Stomach (tissue), 9 donors: ENCODE measurements around the gene INSIG2. TPM values are rescaled to one million over a fixed set of nuclear protein-coding genes. Genes with fewer than 3 reads are reported as not detected.

ENCODE experiments used
- DNase-seq, 2 donors: peaks; one replicate each; pipeline versions ENCODE4 v3.0.0 to v3.0.0-alpha.2; 2013 to 2019
- H3K27ac ChIP-seq, 5 donors: fragments of 200-600 bp in 4 of 5; sonication (generic) in 4 of 5; one replicate each; pipeline ENCODE4 v1.5.1; 2013 to 2019; ENCODE audit warnings: mild to moderate bottlenecking in 1 of 5, moderate library complexity in 1 of 5
- H3K27me3 ChIP-seq, 3 donors: fragments of 200-600 bp; sonication (generic); one replicate each; pipeline ENCODE4 v1.5.1; 2017 to 2019; ENCODE audit warnings: mixed run types in 1 of 3
- H3K36me3 ChIP-seq, 4 donors: fragments of 200-600 bp; sonication (generic); 1 replicate in 3 of 4; 2 replicates in 1 of 4; pipeline ENCODE4 v1.5.1; 2016 to 2019
- H3K4me1 ChIP-seq, 4 donors: fragments of 200-600 bp; sonication (generic); one replicate each; pipeline ENCODE4 v1.5.1; 2016 to 2019
- H3K4me3 ChIP-seq, 4 donors: fragments of 200-600 bp; sonication (generic) in 3 of 4; one replicate each; pipeline ENCODE4 v1.5.1; 2016 to 2019; ENCODE audit warnings: mild to moderate bottlenecking in 1 of 4
- H3K9me3 ChIP-seq, 4 donors: fragments of 200-600 bp; sonication (generic); one replicate each; pipeline ENCODE4 v1.5.1; 2016 to 2019
- CTCF ChIP-seq, 7 experiments: fragments of 450-650 bp in 4 of 7; fragments of 200-600 bp in 3 of 7; sonication (generic) in 3 of 7; IDR thresholded peaks; one replicate each; pipeline ENCODE4 v1.5.1; 2016 to 2019; ENCODE audit warnings: antibody characterized with exemption in 7 of 7, control low read depth in 2 of 7, mild to moderate bottlenecking in 1 of 7
- EP300 ChIP-seq: sonication (generic); formaldehyde crosslinking; IDR thresholded peaks from one replicate; pipeline ENCODE4 v1.6.1; 2017; ENCODE audit warnings: antibody characterized with exemption
- POLR2A ChIP-seq, 4 donors: fragments of 450-650 bp; IDR thresholded peaks; one replicate each; pipeline ENCODE4 v1.6.1; 2016; ENCODE audit warnings: antibody characterized with exemption in 4 of 4, control low read depth in 2 of 4, mild to moderate bottlenecking in 1 of 4, moderate library complexity in 1 of 4
- POLR2AphosphoS5 ChIP-seq, 3 donors: sonication (generic); formaldehyde crosslinking; IDR thresholded peaks; one replicate each; pipeline ENCODE4 v1.6.1; 2016; ENCODE audit warnings: antibody characterized with exemption in 3 of 3
- WGBS, 5 donors: extraction: QIAGEN DNeasy Blood & Tissue Kit in 3 of 5; methylation state at CpG; one replicate each; pipeline versions ENCODE4 v1.1.5 to v1.1.7; 2013 to 2018; 5-methylcytosine and 5-hydroxymethylcytosine counted together
- intact Hi-C: fragments of 100-400 bp; cut with DNase I; formaldehyde crosslinking; loops from one replicate; pipeline ENCODE4 v1.15.1; 2023; ENCODE audit warnings: low total_unique reads
- polyA plus RNA-seq, 3 donors: library from polyadenylated mRNA; stranded (reverse); fragments of 200-250 nt; gene quantifications; one replicate each; pipeline ENCODE4 v1.2.3, GENCODE V29; 2013
- total RNA-seq, 5 donors: library from RNA; depleted of rRNA; stranded (reverse); fragments of >200 nt; gene quantifications; one replicate each; pipeline versions ENCODE4 v1.1.0 to v1.2.3, GENCODE V29; 2014 to 2016
- donor health status: healthy with polysubstance abuse.
- donor health status: Bipolar disorder and iron deficiency.
- donor health status: healthy.

INSIG2 gene
- total and polyA plus RNA-seq, 8 donors: 6.7 to 37.8 (median 10.4) TPM

GRCh38 chr2:118105497-118105896, 17.2 kb downstream of the INSIG2 start:
- no peaks in the 10 kb centered on the region for H3K4me1 ChIP-seq

GRCh38 chr2:118106926-118107325, 18.7 kb downstream of the INSIG2 start:
- Histone ChIP-seq H3K4me1 (no peaks in the 10 kb centered on the region), H3K36me3 (peaks cover 8 to 87% (median 67%) of the 10 kb centered on the region in 4 donors), H3K27ac (no peak overlapping the region), H3K9me3 (no peaks in the 10 kb centered on the region), H3K27me3 (no peaks in the 10 kb centered on the region), H3K4me3 (no peak overlapping the region)
- no peak for TF ChIP-seq EP300
- no peak for TF ChIP-seq CTCF (IDR thresholded peaks at IDR 0.05)
- no peak for TF ChIP-seq POLR2A (IDR thresholded peaks at IDR 0.05)
- TF ChIP-seq POLR2AphosphoS5 (IDR thresholded peaks at IDR 0.05): no peak
- no peak for DNase-seq
- intact Hi-C loops: no loop called here
- WGBS, 5 donors: 53 to 76% (median 63%) methylated on average over 3 of the region's 3 CpGs

More at GRCh38 chr2:118105497-118105896, 17.2 kb downstream of the INSIG2 start:
- DNase-seq: no peak
- H3K27ac ChIP-seq: no peak overlapping the region
- no peaks in the 10 kb centered on the region for H3K27me3 ChIP-seq
- TF ChIP-seq EP300 (no peak), POLR2A (IDR thresholded peaks at IDR 0.05) (no peak), POLR2AphosphoS5 (IDR thresholded peaks at IDR 0.05) (no peak), CTCF (IDR thresholded peaks at IDR 0.05) (no peak)
- no peak overlapping the region for H3K4me3 ChIP-seq
- intact Hi-C loops: no loop called here
- WGBS, 5 donors: 80 to 89% (median 86%) methylated on average over 4 of the region's 4 CpGs
- H3K9me3 ChIP-seq: no peaks in the 10 kb centered on the region
- peaks cover 8 to 81% (median 67%) of the 10 kb centered on the region in 4 donors for H3K36me3 ChIP-seq

- intact Hi-C loops: no loop called here
- H3K36me3 ChIP-seq: peaks cover 8 to 61% (median 51%) of the 10 kb centered on the region in 4 donors
- WGBS, 5 donors: 95 to 98% (median 97%) methylated on average over 3 of the region's 3 CpGs
These were observed 22.0 kb downstream of the INSIG2 start for GRCh38 chr2:118110310-118110709.

GRCh38 chr2:118110991-118111390, 22.7 kb downstream of the INSIG2 start:
- peaks cover 8 to 55% (median 44%) of the 10 kb centered on the region in 4 donors for H3K36me3 ChIP-seq
- H3K4me1 ChIP-seq: peaks cover 0 to 12% (median 7%) of the 10 kb centered on the region in 4 donors
- intact Hi-C loops: no loop called here
- H3K9me3 ChIP-seq: no peaks in the 10 kb centered on the region
- H3K4me3 ChIP-seq: no peak overlapping the region
- H3K27me3 ChIP-seq: no peaks in the 10 kb centered on the region
- 87 to 100% (median 95%) methylated on average over 1 of the region's 1 CpG for WGBS, 5 donors
- H3K27ac ChIP-seq: no peak overlapping the region
- TF ChIP-seq EP300 (no peak), CTCF (IDR thresholded peaks at IDR 0.05) (no peak), POLR2A (IDR thresholded peaks at IDR 0.05) (no peak), POLR2AphosphoS5 (IDR thresholded peaks at IDR 0.05) (no peak)
- no peak for DNase-seq

More at GRCh38 chr2:118110310-118110709, 22.0 kb downstream of the INSIG2 start:
- Histone ChIP-seq H3K4me1 (peaks cover 0 to 12% (median 7%) of the 10 kb centered on the region in 4 donors), H3K27me3 (no peaks in the 10 kb centered on the region), H3K4me3 (no peak overlapping the region), H3K9me3 (no peaks in the 10 kb centered on the region), H3K27ac (no peak overlapping the region)
- no peak for TF ChIP-seq EP300
- TF ChIP-seq POLR2AphosphoS5 (IDR thresholded peaks at IDR 0.05): no peak
- TF ChIP-seq POLR2A (IDR thresholded peaks at IDR 0.05): no peak
- TF ChIP-seq CTCF (IDR thresholded peaks at IDR 0.05): no peak
- DNase-seq: no peak
